ENCODE measurements around the gene ADAMTSL2. TPM values are rescaled to one million over a fixed set of nuclear protein-coding genes. Genes with fewer than 3 reads are reported as not detected.
A peak's percentile ranks its signal among the peaks of the same experiment; 100 is the strongest.

ADAMTSL2 gene
- total RNA-seq (2.2 and 2.7 TPM in 2 replicates), polyA plus RNA-seq (1.5 and 2.3 TPM in 2 replicates)

DNA sequence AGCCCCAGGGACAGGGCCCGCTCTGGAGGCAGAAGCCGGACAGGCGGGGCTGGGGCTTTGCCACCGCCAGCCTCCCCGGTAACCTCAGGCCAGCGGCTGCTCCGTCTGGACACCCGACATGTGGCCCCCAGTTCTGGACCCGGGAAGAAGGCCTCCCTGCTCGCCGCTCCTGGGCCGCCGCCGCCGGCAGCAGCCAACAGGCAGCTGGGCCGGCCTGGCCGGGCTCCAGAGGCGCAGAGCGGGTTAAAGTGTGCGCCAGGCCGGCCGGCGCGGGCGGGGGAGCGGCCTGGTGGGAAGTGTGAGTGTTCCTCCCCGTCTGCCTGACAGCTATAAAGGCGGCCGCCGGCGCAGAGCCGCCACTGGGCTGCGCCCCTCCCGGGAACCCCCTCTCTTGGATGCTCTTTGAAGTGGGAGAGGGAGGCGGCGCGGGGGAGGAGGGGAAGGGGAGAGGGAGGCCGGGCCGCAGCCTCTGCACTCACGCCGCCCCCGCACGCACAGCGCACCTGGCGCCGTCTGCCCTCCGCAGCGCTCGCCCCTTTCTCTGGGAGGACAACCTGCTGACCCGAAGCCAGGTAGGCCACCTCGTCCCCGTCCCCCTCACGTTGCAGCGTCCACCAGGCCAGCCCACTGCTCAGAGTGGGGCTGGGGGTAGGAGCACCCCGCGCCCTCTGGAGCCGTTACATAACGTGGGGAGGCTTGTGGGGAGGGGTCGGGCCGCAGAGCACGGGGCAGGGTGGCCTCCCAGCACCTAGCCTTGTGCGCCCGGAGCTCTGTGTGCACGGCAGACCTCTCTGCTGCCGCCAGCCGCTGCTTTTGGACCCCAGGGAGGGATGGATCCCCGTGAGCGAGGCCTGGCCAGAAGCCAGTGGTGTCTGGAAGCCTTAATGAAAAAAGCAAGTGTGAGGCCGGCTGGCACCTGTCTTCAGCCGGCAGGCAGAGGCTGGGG is at the start of gene ADAMTSL2:
TSS of gene ADAMTSL2 (plus strand) at position 359 of the 946 bp plus-strand sequence. CDS start 2,009 bp downstream, outside the sequence.
- no peaks in the 10 kb centered on the region for H3K9me3 ChIP-seq (ENCODE audit: low read depth)
- no peak within 1 kb of the TSS for H2AFZ ChIP-seq
- H4K20me1 ChIP-seq (ENCODE audit: insufficient read depth, poor library complexity, severe bottlenecking) = no peaks in the 10 kb centered on the region
- H3K4me1 ChIP-seq (ENCODE audit: insufficient read depth) = peaks cover 17% of the 10 kb centered on the region
- no peak for TF ChIP-seq EZH2 (IDR thresholded peaks at IDR 0.05; ENCODE audit: borderline replicate concordance)
- no peak for TF ChIP-seq EZH2phosphoT487 (IDR thresholded peaks at IDR 0.05; ENCODE audit: low read depth, severe bottlenecking, unreplicated experiment)
- TF ChIP-seq, protein P1, sequence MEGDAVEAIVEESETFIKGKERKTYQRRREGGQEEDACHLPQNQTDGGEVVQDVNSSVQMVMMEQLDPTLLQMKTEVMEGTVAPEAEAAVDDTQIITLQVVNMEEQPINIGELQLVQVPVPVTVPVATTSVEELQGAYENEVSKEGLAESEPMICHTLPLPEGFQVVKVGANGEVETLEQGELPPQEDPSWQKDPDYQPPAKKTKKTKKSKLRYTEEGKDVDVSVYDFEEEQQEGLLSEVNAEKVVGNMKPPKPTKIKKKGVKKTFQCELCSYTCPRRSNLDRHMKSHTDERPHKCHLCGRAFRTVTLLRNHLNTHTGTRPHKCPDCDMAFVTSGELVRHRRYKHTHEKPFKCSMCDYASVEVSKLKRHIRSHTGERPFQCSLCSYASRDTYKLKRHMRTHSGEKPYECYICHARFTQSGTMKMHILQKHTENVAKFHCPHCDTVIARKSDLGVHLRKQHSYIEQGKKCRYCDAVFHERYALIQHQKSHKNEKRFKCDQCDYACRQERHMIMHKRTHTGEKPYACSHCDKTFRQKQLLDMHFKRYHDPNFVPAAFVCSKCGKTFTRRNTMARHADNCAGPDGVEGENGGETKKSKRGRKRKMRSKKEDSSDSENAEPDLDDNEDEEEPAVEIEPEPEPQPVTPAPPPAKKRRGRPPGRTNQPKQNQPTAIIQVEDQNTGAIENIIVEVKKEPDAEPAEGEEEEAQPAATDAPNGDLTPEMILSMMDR (IDR thresholded peaks at IDR 0.05; ENCODE audit: poor library complexity) = no peak
- no peak within 1 kb of the TSS for H3K27ac ChIP-seq
- no peaks in the 10 kb centered on the region for H3K9me2 ChIP-seq (replicated peaks; ENCODE audit: insufficient read depth)
- no peaks in the 10 kb centered on the region for H3K79me2 ChIP-seq
- no peak within 1 kb of the TSS for H3K4me3 ChIP-seq
- H3K27me3 ChIP-seq = no peaks in the 10 kb centered on the region
- 11% methylated on average over 50 of the region's 70 CpGs for WGBS (ENCODE audit: low lambda C conversion rate, missing lambda C conversion rate)
- H3K36me3 ChIP-seq (replicated peaks; ENCODE audit: insufficient read depth, low read depth) = no peaks in the 10 kb centered on the region
- DNase-seq (ENCODE audit: low spot score) = peak; percentile 87
- H3K4me2 ChIP-seq = peak within 1 kb of the TSS; percentile 78

DNA sequence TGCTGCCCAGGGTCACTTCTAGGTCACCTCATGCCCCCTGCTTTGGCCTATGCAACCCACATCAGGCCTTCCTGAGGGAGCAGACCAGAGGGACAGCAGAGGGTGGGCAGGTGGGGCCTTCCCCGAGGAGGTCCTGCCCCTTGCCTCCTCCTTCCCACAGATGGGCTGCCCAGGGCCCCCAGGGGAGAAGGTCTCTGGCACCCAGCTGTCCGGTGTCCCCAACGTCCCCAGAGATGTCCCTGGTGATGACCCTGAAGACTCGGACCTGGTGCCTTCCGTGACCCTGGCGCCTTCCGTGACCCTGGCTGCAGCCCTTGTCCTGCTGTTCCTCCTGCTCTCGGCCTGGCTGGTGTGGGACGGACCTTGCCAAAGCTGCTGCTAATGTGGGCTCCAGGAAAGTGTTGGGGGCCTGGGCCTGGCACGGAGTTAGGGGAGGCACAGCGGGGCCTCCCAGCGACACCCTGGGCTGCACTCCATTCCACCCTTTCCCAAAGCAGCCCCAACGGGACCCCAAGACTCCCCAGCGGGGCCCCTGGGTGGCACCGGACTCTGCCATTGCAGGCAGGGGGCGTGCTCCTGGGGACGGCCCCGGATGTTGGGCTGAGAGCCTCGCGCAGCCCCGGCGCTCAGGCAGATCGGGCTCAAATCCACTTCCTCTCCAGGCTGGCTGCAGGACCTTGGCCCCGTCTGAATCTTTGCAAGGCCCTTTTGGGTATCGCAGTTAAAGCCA is 48.8 kb upstream of the ADAMTSL2 start:
- no peak for TF ChIP-seq EZH2phosphoT487 (IDR thresholded peaks at IDR 0.05; ENCODE audit: low read depth, severe bottlenecking, unreplicated experiment)
- no peak for TF ChIP-seq EZH2 (IDR thresholded peaks at IDR 0.05; ENCODE audit: borderline replicate concordance)
- TF ChIP-seq, protein P1 (IDR thresholded peaks at IDR 0.05; ENCODE audit: poor library complexity) = no peak
- H2AFZ ChIP-seq = no peak overlapping the region
- H3K27me3 ChIP-seq = peaks cover 2% of the 10 kb centered on the region
- no peaks in the 10 kb centered on the region for H4K20me1 ChIP-seq (ENCODE audit: insufficient read depth, poor library complexity, severe bottlenecking)
- DNase-seq (ENCODE audit: low spot score) = no peak
- H3K9me2 ChIP-seq (replicated peaks; ENCODE audit: insufficient read depth) = no peaks in the 10 kb centered on the region
- no peak overlapping the region for H3K4me2 ChIP-seq
- 85% methylated on average over 25 of the region's 25 CpGs for WGBS (ENCODE audit: low lambda C conversion rate, missing lambda C conversion rate)
- H3K27ac ChIP-seq = no peak overlapping the region
- no peaks in the 10 kb centered on the region for H3K9me3 ChIP-seq (ENCODE audit: low read depth)
- peaks cover 3% of the 10 kb centered on the region for H3K4me1 ChIP-seq (ENCODE audit: insufficient read depth)
- H3K36me3 ChIP-seq (replicated peaks; ENCODE audit: insufficient read depth, low read depth) = no peaks in the 10 kb centered on the region
- no peaks in the 10 kb centered on the region for H3K79me2 ChIP-seq
- H3K4me3 ChIP-seq = no peak overlapping the region

DNA sequence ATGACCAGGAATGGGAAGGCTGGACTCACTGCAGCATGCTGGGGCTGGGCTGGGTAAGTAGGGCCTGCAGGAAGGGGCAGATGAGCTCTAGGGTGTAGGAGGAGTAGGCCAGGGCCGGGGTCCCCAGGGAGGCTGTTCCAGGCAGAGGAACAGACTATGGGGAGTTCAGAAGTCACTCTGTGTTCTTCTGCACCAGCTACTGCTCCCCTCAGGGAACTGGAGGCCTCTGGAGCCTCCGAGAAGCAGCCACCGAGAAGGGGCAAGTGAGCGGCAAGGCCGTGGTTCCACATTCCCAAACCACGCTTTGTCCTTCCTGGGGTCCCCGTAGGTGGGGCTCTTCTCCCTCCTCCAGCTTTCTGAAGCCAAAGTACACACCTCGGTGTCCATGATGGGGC is 47.2 kb upstream of the ADAMTSL2 start:
- H3K4me3 ChIP-seq = no peak overlapping the region
- WGBS (ENCODE audit: low lambda C conversion rate, missing lambda C conversion rate) = 92% methylated on average over 8 of the region's 8 CpGs
- peaks cover 7% of the 10 kb centered on the region for H3K4me1 ChIP-seq (ENCODE audit: insufficient read depth)
- H3K36me3 ChIP-seq (replicated peaks; ENCODE audit: insufficient read depth, low read depth) = no peaks in the 10 kb centered on the region
- no peaks in the 10 kb centered on the region for H3K9me2 ChIP-seq (replicated peaks; ENCODE audit: insufficient read depth)
- no peak overlapping the region for H3K27ac ChIP-seq
- no peak for TF ChIP-seq EZH2 (IDR thresholded peaks at IDR 0.05; ENCODE audit: borderline replicate concordance)
- TF ChIP-seq, protein P1 (IDR thresholded peaks at IDR 0.05; ENCODE audit: poor library complexity) = no peak
- no peak for TF ChIP-seq EZH2phosphoT487 (IDR thresholded peaks at IDR 0.05; ENCODE audit: low read depth, severe bottlenecking, unreplicated experiment)
- H3K79me2 ChIP-seq = no peaks in the 10 kb centered on the region
- no peak overlapping the region for H3K4me2 ChIP-seq
- H3K27me3 ChIP-seq = no peaks in the 10 kb centered on the region
- H3K9me3 ChIP-seq (ENCODE audit: low read depth) = no peaks in the 10 kb centered on the region
- H4K20me1 ChIP-seq (ENCODE audit: insufficient read depth, poor library complexity, severe bottlenecking) = no peaks in the 10 kb centered on the region
- no peak overlapping the region for H2AFZ ChIP-seq
- no peak for DNase-seq (ENCODE audit: low spot score)

Data from hepatocyte (in vitro differentiated cells).